GM18858 (cell line): ENCODE data around the gene MTERF1.

Source experiments
- ATAC-seq: cut with Tn5 transposase; IDR thresholded peaks from one replicate; pipeline ENCODE4 v1.9.1; 2021; ENCODE audit not compliant: unreplicated experiment

MTERF1 gene

DNA sequence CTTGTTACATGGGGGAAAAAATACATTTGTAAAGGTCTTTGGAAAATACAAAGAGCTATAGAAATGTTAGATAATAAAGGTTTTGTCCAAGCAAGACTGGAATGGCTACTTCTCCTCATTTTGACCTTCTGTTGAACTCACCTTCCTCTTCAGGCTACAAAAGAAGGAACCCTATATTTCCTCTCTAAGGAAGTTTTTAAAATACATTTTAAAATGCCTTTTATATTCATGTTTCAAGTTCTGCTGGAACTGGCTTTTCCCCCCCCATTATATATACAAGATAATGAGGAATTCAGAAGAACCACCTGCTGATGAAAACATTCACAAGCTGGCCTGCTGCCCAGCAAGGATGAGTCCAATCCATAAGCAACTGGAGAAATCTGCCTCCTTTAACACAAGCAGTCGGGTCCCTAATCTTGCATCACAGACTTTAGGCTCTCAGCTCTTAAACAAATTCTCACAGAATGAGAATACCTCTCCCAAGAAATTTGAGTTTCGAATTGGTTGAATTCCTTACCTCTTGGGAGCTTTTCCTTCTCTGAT lies 44.6 kb downstream of the MTERF1 start:
- ATAC-seq: no peak

- no peak for ATAC-seq
These were observed 45.2 kb downstream of the MTERF1 start for GRCh38 chr7:91835091-91835825.

GRCh38 chr7:91832493-91833045 lies 47.9 kb downstream of the MTERF1 start:
- ATAC-seq: no peak

DNA sequence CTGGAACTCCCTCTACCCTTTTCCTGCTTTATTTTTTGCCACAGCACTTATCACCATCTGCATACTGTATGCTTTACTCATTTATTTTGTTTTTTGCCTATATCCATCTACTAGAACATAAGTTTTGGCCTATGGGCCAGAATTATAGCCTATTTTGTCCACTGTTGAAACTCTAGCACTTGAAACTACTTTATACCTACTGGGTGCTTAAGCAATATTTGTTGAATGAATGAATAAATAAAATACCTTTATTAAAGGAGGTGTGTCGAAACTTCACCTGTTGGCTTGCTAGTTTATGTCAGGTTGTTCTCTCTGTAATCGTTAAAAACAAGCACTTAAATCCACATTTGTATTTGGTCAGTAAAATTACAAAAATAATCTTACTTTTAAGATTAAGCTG lies 53.3 kb downstream of the MTERF1 start:
- no peak for ATAC-seq

DNA sequence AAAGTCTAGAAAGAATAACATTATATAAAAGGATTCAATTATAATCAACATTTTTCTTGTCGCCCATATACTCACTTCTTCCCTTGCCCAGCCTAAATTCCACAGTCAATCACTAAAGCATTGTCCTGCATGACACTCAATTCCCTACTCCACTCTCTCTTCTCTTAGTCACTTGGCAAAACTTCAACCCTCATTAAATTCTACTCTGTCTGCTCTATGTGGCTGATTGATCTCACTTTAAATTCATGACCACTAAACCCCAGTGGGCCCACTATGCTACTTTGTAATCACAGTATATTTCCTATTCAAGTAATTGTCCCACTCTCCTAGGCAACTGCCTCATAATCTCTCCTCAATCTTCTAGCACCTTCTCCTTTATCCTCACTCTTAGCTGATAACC lies 54.1 kb downstream of the MTERF1 start:
- ATAC-seq: no peak

DNA sequence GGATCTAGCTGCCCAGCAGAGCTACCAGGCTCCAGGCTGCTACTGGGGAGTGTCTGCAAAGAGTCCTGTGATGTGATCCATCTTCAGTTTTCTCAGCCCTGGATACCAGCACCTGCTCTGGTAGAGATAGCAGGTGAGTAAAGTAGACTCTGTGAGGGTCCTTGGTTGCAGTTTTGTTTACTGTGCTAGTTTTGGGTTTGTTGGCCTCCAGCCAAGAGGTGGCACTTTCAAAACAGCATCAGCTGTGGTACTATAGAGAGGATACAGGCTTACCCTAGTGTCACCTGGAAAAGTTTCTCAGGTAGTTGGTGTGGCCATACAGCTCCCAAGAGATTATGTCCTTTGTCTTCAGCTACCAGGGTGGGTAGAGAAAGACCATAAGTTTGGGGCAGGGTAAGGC lies 56.3 kb downstream of the MTERF1 start:
- ATAC-seq: no peak
